ENCODE measurements around the gene FHOD1.

DNA sequence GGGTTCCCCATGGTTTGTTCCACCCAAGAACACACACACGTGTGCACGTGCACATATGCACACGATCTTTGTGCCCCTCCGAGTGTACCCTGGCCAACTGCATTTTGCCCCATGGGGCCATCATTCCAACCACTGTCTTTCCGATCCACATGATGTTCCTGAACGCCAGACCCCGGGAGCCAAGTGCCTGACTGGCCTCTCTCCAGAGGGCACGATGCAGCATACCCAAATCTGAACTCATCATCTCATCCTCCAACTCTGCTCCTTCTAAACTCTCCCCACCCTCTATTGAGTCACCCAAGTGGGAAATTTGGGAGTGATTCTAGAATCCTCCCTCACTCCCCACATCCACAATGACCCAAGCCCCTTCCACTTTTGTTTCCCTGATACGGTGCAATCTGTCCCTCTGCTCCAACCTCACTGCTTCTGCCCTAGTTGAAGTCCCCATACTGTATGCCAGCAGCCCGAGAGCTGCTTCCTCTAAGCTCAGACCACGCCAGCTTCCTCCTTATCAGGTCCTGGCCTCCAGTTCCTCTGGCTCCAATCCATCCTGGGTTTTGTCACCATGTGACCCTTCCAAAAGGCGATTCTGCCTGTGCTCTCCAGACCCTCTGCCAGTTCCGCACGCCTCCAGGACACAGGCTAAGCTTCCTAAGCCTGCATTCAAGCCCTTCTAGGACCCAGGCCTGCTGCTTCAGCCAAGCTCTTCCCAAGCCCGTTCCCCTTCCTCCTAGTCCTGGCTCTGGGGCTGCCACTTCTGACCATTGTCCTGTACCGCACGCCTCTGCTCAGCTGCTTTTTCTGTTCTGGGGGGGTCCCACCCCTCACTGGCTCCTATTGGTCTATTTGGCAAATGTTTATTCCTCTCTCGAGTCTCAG lies 30.4 kb downstream of the FHOD1 start:
- TF ChIP-seq, protein P1, sequence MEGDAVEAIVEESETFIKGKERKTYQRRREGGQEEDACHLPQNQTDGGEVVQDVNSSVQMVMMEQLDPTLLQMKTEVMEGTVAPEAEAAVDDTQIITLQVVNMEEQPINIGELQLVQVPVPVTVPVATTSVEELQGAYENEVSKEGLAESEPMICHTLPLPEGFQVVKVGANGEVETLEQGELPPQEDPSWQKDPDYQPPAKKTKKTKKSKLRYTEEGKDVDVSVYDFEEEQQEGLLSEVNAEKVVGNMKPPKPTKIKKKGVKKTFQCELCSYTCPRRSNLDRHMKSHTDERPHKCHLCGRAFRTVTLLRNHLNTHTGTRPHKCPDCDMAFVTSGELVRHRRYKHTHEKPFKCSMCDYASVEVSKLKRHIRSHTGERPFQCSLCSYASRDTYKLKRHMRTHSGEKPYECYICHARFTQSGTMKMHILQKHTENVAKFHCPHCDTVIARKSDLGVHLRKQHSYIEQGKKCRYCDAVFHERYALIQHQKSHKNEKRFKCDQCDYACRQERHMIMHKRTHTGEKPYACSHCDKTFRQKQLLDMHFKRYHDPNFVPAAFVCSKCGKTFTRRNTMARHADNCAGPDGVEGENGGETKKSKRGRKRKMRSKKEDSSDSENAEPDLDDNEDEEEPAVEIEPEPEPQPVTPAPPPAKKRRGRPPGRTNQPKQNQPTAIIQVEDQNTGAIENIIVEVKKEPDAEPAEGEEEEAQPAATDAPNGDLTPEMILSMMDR (IDR thresholded peaks at IDR 0.05): no peak
- no peak for TF ChIP-seq EZH2 (IDR thresholded peaks at IDR 0.05; ENCODE audit: borderline replicate concordance, insufficient read depth, low read depth, low read length, poor library complexity, severe bottlenecking)

All from B cell (primary cell).